Measurements from ENCODE around the gene AXIN1.

The AXIN1 gene

DNA sequence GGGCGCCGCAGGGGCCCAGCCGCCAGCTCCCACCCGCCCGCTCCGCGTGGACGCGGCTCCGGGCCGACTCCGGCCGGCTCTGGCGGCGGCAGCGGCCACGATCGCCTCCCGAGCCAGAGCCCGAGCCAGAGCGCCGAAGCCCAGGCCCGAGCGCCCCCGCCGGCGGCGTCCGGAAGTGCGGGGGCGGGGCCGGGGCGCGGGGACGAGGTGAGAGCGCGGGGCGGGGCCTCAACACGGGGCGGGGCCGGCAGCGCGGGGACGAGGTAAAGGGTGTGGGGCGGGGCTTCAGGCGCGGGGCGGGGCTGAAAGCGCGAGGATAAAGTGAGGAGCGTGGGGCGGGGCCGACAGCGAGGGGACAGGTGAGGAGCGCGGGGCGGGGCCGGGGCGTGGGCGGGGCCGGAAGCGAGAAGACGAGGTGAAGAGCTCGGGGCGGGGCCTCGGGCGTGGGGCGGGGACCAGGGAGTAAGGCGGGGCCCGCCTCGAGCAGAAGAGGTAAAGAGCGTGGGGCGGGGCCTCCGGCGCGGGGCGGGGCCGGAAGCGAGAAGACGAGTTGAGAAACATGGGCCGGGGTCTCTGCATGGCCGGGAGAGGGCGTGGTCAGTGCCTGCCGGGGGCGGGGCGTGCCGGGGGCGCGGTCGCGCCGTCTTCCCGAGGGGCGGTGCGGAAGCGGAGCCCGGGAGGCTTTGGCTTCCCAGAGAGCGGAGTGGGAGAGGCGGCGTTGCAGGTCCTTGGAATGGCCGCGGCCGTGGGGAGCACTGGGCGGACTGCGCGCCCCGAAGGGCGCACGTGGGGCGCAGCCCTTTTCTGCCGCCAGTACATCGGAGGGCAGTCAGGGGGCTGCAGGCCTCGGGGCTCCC, at the start of gene AXIN1:
Gene AXIN1, minus strand, starts transcription at position 177 of the 857 bp plus-strand sequence. CDS start 5,698 bp downstream, outside the sequence.
- Histone ChIP-seq H3K4me1 (ENCODE audit: control insufficient read depth, low read depth, low read length) (no peaks in the 10 kb centered on the region), H3K9ac (ENCODE audit: low read length) (peak within 1 kb of the TSS; percentile 50), H3K36me3 (ENCODE audit: control insufficient read depth, low read depth, low read length) (peaks cover 4% of the 10 kb centered on the region), H3K27me3 (ENCODE audit: control insufficient read depth, insufficient read depth, low read length) (no peaks in the 10 kb centered on the region), H3K9me3 (ENCODE audit: control insufficient read depth, low read depth, low read length) (no peaks in the 10 kb centered on the region), H3K27ac (ENCODE audit: low read length) (no peak within 1 kb of the TSS), H3K4me3 (ENCODE audit: low read length) (peak within 1 kb of the TSS; percentile 71)

GRCh38 chr16:401468-402348, 49.2 kb upstream of the AXIN1 start, which contains the start of gene DECR2:
Gene DECR2 (plus strand): TSS chr16:401885. CDS start chr16:401964, 79 bp downstream.
- peak within 1 kb of the TSS; percentile 63 for H3K9ac ChIP-seq (ENCODE audit: low read length)
- H3K27me3 ChIP-seq (ENCODE audit: control insufficient read depth, insufficient read depth, low read length) = no peaks in the 10 kb centered on the region
- H3K9me3 ChIP-seq (ENCODE audit: control insufficient read depth, low read depth, low read length) = no peaks in the 10 kb centered on the region
- H3K27ac ChIP-seq (ENCODE audit: low read length) = no peak within 1 kb of the TSS
- peaks cover 1% of the 10 kb centered on the region for H3K4me1 ChIP-seq (ENCODE audit: control insufficient read depth, low read depth, low read length)
- peak within 1 kb of the TSS; percentile 66 for H3K4me3 ChIP-seq (ENCODE audit: low read length)
- H3K36me3 ChIP-seq (ENCODE audit: control insufficient read depth, low read depth, low read length) = peaks cover 15% of the 10 kb centered on the region

GRCh38 chr16:400061-400591, 47.6 kb upstream of the AXIN1 start:
- H3K9ac ChIP-seq (ENCODE audit: low read length) = no peak overlapping the region
- H3K27ac ChIP-seq (ENCODE audit: low read length) = no peak overlapping the region
- no peak overlapping the region for H3K4me3 ChIP-seq (ENCODE audit: low read length)
- no peaks in the 10 kb centered on the region for H3K9me3 ChIP-seq (ENCODE audit: control insufficient read depth, low read depth, low read length)
- peaks cover 11% of the 10 kb centered on the region for H3K4me1 ChIP-seq (ENCODE audit: control insufficient read depth, low read depth, low read length)
- no peaks in the 10 kb centered on the region for H3K27me3 ChIP-seq (ENCODE audit: control insufficient read depth, insufficient read depth, low read length)
- H3K36me3 ChIP-seq (ENCODE audit: control insufficient read depth, low read depth, low read length) = peaks cover 15% of the 10 kb centered on the region

DNA sequence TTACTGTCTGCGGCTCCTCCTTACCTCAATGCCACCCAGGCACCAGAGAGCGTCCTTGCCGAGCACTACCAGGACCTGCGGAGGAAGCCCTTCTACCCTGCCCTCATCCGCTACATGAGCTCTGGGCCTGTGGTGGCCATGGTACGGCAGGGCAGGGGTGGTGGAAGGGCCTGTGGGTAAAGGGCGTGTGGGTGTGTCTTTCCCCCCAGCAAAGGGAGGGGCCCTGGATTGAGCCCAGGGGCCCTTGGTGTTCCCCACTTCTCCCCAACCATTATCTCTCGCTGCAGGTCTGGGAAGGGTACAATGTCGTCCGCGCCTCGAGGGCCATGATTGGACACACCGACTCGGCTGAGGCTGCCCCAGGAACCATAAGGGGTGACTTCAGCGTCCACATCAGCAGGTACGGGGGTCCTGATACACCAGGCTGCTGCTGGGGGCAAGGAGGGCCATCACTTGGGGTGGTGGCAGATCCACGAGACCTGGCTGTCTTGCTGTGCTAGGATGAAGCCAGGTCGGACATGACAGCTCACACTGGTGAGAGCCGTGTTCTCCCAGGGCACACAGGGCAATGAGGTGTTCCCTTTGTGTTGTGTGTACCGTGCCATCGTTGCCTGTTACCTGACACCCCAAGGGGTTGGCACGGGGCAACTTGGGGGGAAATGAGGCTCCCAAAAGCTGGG, 47.0 kb upstream of the AXIN1 start:
- Histone ChIP-seq H3K4me3 (ENCODE audit: low read length) (no peak overlapping the region), H3K9ac (ENCODE audit: low read length) (no peak overlapping the region), H3K27ac (ENCODE audit: low read length) (no peak overlapping the region), H3K9me3 (ENCODE audit: control insufficient read depth, low read depth, low read length) (no peaks in the 10 kb centered on the region), H3K27me3 (ENCODE audit: control insufficient read depth, insufficient read depth, low read length) (no peaks in the 10 kb centered on the region), H3K36me3 (ENCODE audit: control insufficient read depth, low read depth, low read length) (peaks cover 15% of the 10 kb centered on the region), H3K4me1 (ENCODE audit: control insufficient read depth, low read depth, low read length) (peaks cover 11% of the 10 kb centered on the region)

GRCh38 chr16:398561-399339, 46.2 kb upstream of the AXIN1 start:
- Histone ChIP-seq H3K4me1 (ENCODE audit: control insufficient read depth, low read depth, low read length) (peaks cover 11% of the 10 kb centered on the region), H3K9me3 (ENCODE audit: control insufficient read depth, low read depth, low read length) (no peaks in the 10 kb centered on the region), H3K9ac (ENCODE audit: low read length) (no peak overlapping the region), H3K27ac (ENCODE audit: low read length) (no peak overlapping the region), H3K4me3 (ENCODE audit: low read length) (no peak overlapping the region), H3K27me3 (ENCODE audit: control insufficient read depth, insufficient read depth, low read length) (no peaks in the 10 kb centered on the region), H3K36me3 (ENCODE audit: control insufficient read depth, low read depth, low read length) (peaks cover 15% of the 10 kb centered on the region)

- no peak overlapping the region for H3K27ac ChIP-seq (ENCODE audit: low read length)
Measured at GRCh38 chr16:397736-398332, 45.3 kb upstream of the AXIN1 start.

GRCh38 chr16:397135-397661, 44.7 kb upstream of the AXIN1 start, which contains the start of gene NME4:
Gene NME4 (plus strand): TSS chr16:397199. CDS start chr16:397223, 24 bp downstream.
- peak within 1 kb of the TSS; percentile 61 for H3K9ac ChIP-seq (ENCODE audit: low read length)
- peaks cover 11% of the 10 kb centered on the region for H3K4me1 ChIP-seq (ENCODE audit: control insufficient read depth, low read depth, low read length)
- no peak within 1 kb of the TSS for H3K27ac ChIP-seq (ENCODE audit: low read length)
- H3K4me3 ChIP-seq (ENCODE audit: low read length) = peak within 1 kb of the TSS; percentile 53
- no peaks in the 10 kb centered on the region for H3K27me3 ChIP-seq (ENCODE audit: control insufficient read depth, insufficient read depth, low read length)
- H3K36me3 ChIP-seq (ENCODE audit: control insufficient read depth, low read depth, low read length) = peaks cover 15% of the 10 kb centered on the region
- no peaks in the 10 kb centered on the region for H3K9me3 ChIP-seq (ENCODE audit: control insufficient read depth, low read depth, low read length)

More at GRCh38 chr16:397736-398332, 45.3 kb upstream of the AXIN1 start:
- Histone ChIP-seq H3K4me3 (ENCODE audit: low read length) (peak overlapping the region; percentile 52), H3K27me3 (ENCODE audit: control insufficient read depth, insufficient read depth, low read length) (no peaks in the 10 kb centered on the region), H3K9me3 (ENCODE audit: control insufficient read depth, low read depth, low read length) (no peaks in the 10 kb centered on the region), H3K36me3 (ENCODE audit: control insufficient read depth, low read depth, low read length) (peaks cover 15% of the 10 kb centered on the region), H3K4me1 (ENCODE audit: control insufficient read depth, low read depth, low read length) (peaks cover 11% of the 10 kb centered on the region), H3K9ac (ENCODE audit: low read length) (no peak overlapping the region)

DNA sequence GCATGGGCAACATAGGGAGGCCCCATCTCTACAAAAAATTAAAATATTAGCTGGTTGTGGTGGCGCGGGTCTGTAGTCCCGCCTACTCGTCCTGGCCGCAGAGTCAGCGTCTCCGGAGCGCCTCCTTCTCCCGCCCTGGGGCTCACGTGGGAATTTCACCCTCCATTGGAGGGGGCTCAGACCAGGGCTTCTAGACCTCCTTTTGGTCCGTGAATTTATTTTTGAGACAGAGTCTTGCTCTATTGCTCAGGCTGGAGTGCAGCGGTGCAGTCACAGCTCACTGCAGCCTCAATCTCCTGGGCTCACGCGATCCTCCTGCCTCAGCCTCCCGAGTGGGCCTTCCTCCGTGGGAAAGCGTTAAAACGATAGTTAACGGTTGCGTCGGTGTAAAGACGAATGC, 44.1 kb upstream of the AXIN1 start:
- H3K4me3 ChIP-seq (ENCODE audit: low read length) = peak overlapping the region; percentile 53
- no peaks in the 10 kb centered on the region for H3K9me3 ChIP-seq (ENCODE audit: control insufficient read depth, low read depth, low read length)
- H3K27me3 ChIP-seq (ENCODE audit: control insufficient read depth, insufficient read depth, low read length) = no peaks in the 10 kb centered on the region
- no peak overlapping the region for H3K27ac ChIP-seq (ENCODE audit: low read length)
- H3K4me1 ChIP-seq (ENCODE audit: control insufficient read depth, low read depth, low read length) = peaks cover 11% of the 10 kb centered on the region
- peak overlapping the region; percentile 50 for H3K9ac ChIP-seq (ENCODE audit: low read length)
- H3K36me3 ChIP-seq (ENCODE audit: control insufficient read depth, low read depth, low read length) = peaks cover 15% of the 10 kb centered on the region

DNA sequence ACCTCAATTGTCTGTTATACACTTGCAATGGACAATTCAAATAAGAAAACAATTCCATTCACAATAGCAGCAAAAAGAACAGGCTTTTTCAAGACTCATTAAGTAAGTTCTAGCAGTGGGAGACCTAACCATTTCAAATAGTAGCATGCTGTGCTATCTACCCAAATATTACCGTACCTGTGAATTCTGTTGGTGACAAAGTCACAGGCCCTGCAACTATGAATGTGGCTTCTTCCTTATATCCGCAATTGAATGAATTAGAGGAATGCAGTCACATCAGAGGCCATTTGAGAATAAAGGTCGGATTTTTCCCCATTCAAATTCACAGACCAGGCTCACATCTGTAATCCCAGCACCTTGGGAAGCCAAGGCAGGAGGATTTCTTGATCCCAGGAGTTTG, 43.7 kb upstream of the AXIN1 start:
- Histone ChIP-seq H3K27me3 (ENCODE audit: control insufficient read depth, insufficient read depth, low read length) (no peaks in the 10 kb centered on the region), H3K36me3 (ENCODE audit: control insufficient read depth, low read depth, low read length) (peaks cover 15% of the 10 kb centered on the region), H3K9ac (ENCODE audit: low read length) (peak overlapping the region; percentile 50), H3K4me1 (ENCODE audit: control insufficient read depth, low read depth, low read length) (peaks cover 11% of the 10 kb centered on the region), H3K27ac (ENCODE audit: low read length) (no peak overlapping the region), H3K9me3 (ENCODE audit: control insufficient read depth, low read depth, low read length) (no peaks in the 10 kb centered on the region), H3K4me3 (ENCODE audit: low read length) (peak overlapping the region; percentile 53)

GRCh38 chr16:392450-393030, 40.0 kb upstream of the AXIN1 start:
- no peaks in the 10 kb centered on the region for H3K9me3 ChIP-seq (ENCODE audit: control insufficient read depth, low read depth, low read length)
- H3K36me3 ChIP-seq (ENCODE audit: control insufficient read depth, low read depth, low read length) = no peaks in the 10 kb centered on the region
- H3K27me3 ChIP-seq (ENCODE audit: control insufficient read depth, insufficient read depth, low read length) = no peaks in the 10 kb centered on the region
- no peak overlapping the region for H3K4me3 ChIP-seq (ENCODE audit: low read length)
- H3K4me1 ChIP-seq (ENCODE audit: control insufficient read depth, low read depth, low read length) = peaks cover 11% of the 10 kb centered on the region
- no peak overlapping the region for H3K27ac ChIP-seq (ENCODE audit: low read length)
- H3K9ac ChIP-seq (ENCODE audit: low read length) = no peak overlapping the region
